Activated T-helper 17 cell treated with anti-CD3 and anti-CD28 coated beads, Interleukin-2, amount 50 U/mL, for 72 hours (primary cell): Measurements from ENCODE around the gene HSDL1. TPM values are rescaled to one million over a fixed set of nuclear protein-coding genes. Genes with fewer than 3 reads are reported as not detected.
A peak's percentile ranks its signal among the peaks of the same experiment; 100 is the strongest.
"Not testable (repeated sequence)": the region's sequence is repeated elsewhere in the genome, so short reads cannot be mapped to it uniquely, and the experiment has no call there.

Experiments
- ATAC-seq: fragments of 150-1000 bp; cut with Tn5 transposase; replicated peaks from 2 replicates; pipeline ENCODE4 v1.10.0; 2021; ENCODE audit warnings: mild to moderate bottlenecking, moderate library complexity
- H3K27ac Mint-ChIP-seq: one replicate; pipeline ENCODE4 v1.8.0; 2022; ENCODE audit warnings: mixed read lengths
- H3K27me3 Mint-ChIP-seq: one replicate; pipeline ENCODE4 v1.8.0; 2022; ENCODE audit warnings: mixed read lengths
- H3K36me3 Mint-ChIP-seq: one replicate; pipeline ENCODE4 v1.8.0; 2022; ENCODE audit warnings: low read depth, mild to moderate bottlenecking, mixed read lengths
- H3K4me1 Mint-ChIP-seq: one replicate; pipeline ENCODE4 v1.8.0; 2022; ENCODE audit warnings: mixed read lengths
- H3K4me3 Mint-ChIP-seq: one replicate; pipeline ENCODE4 v1.8.0; 2022; ENCODE audit warnings: mild to moderate bottlenecking, mixed read lengths
- H3K9me3 Mint-ChIP-seq: one replicate; pipeline ENCODE4 v1.8.0; 2022; ENCODE audit warnings: mixed read lengths
- total RNA-seq, 2 donors: library from RNA; stranded (reverse); gene quantifications; one replicate each; pipeline ENCODE4 v1.2.3, GENCODE V29; 2022

Gene HSDL1
- total RNA-seq, 2 donors from 2014 or later, result 9.9 to 14.6 TPM

GRCh38 chr16:84137769-84138357 lies 7.1 kb downstream of the HSDL1 start:
- Mint-ChIP-seq H3K4me1 (peaks cover 25% of the 10 kb centered on the region), H3K9me3 (no peaks in the 10 kb centered on the region)
- ATAC-seq, result no peak

GRCh38 chr16:84137287-84137686 lies 7.7 kb downstream of the HSDL1 start:
- no peak for ATAC-seq
- Mint-ChIP-seq H3K27ac (no peak overlapping the region), H3K36me3 (no peaks in the 10 kb centered on the region), H3K4me3 (no peak overlapping the region), H3K9me3 (no peaks in the 10 kb centered on the region), H3K27me3 (no peaks in the 10 kb centered on the region), H3K4me1 (peaks cover 24% of the 10 kb centered on the region)

More at GRCh38 chr16:84137769-84138357, 7.1 kb downstream of the HSDL1 start:
- H3K27ac Mint-ChIP-seq, result no peak overlapping the region
- no peak overlapping the region for H3K4me3 Mint-ChIP-seq
- H3K27me3 Mint-ChIP-seq, result no peaks in the 10 kb centered on the region
- H3K36me3 Mint-ChIP-seq, result no peaks in the 10 kb centered on the region

- Mint-ChIP-seq H3K36me3 (no peaks in the 10 kb centered on the region), H3K27ac (no peak overlapping the region), H3K27me3 (no peaks in the 10 kb centered on the region), H3K4me1 (peaks cover 24% of the 10 kb centered on the region), H3K4me3 (no peak overlapping the region), H3K9me3 (no peaks in the 10 kb centered on the region)
- no peak for ATAC-seq
Observed at GRCh38 chr16:84136331-84137125, 8.4 kb downstream of the HSDL1 start.

- Mint-ChIP-seq H3K27ac (no peak overlapping the region), H3K4me1 (peaks cover 11% of the 10 kb centered on the region), H3K9me3 (no peaks in the 10 kb centered on the region), H3K27me3 (no peaks in the 10 kb centered on the region), H3K4me3 (no peak overlapping the region), H3K36me3 (peaks cover 35% of the 10 kb centered on the region)
- no peak for ATAC-seq
Observed at GRCh38 chr16:84132527-84133285, 12.3 kb downstream of the HSDL1 start.

- Mint-ChIP-seq H3K4me3 (no peak overlapping the region), H3K9me3 (no peaks in the 10 kb centered on the region), H3K27me3 (no peaks in the 10 kb centered on the region), H3K36me3 (peaks cover 44% of the 10 kb centered on the region), H3K4me1 (peaks cover 2% of the 10 kb centered on the region), H3K27ac (no peak overlapping the region)
- no peak for ATAC-seq
Observed at GRCh38 chr16:84131117-84131516, 13.9 kb downstream of the HSDL1 start.

- Mint-ChIP-seq H3K27ac (no peak overlapping the region), H3K4me1 (no peaks in the 10 kb centered on the region), H3K9me3 (no peaks in the 10 kb centered on the region), H3K27me3 (no peaks in the 10 kb centered on the region), H3K4me3 (no peak overlapping the region), H3K36me3 (peaks cover 47% of the 10 kb centered on the region)
- ATAC-seq, result no peak
Observed at GRCh38 chr16:84124257-84125073, 20.5 kb downstream of the HSDL1 start.

GRCh38 chr16:84121007-84121406 lies 24.0 kb downstream of the HSDL1 start:
- Mint-ChIP-seq H3K36me3 (peaks cover 20% of the 10 kb centered on the region), H3K27ac (no peak overlapping the region), H3K4me3 (no peak overlapping the region), H3K9me3 (no peaks in the 10 kb centered on the region), H3K4me1 (no peaks in the 10 kb centered on the region), H3K27me3 (no peaks in the 10 kb centered on the region)
- no peak for ATAC-seq

GRCh38 chr16:84120023-84120422 lies 25.0 kb downstream of the HSDL1 start:
- Mint-ChIP-seq H3K4me3 (no peak overlapping the region), H3K9me3 (no peaks in the 10 kb centered on the region), H3K4me1 (no peaks in the 10 kb centered on the region), H3K27me3 (no peaks in the 10 kb centered on the region), H3K27ac (no peak overlapping the region), H3K36me3 (peaks cover 18% of the 10 kb centered on the region)
- no peak for ATAC-seq

- peaks cover 16% of the 10 kb centered on the region for H3K36me3 Mint-ChIP-seq
- H3K4me3 Mint-ChIP-seq, result no peak overlapping the region
- no peaks in the 10 kb centered on the region for H3K9me3 Mint-ChIP-seq
- no peak overlapping the region for H3K27ac Mint-ChIP-seq
- no peak for ATAC-seq
- no peaks in the 10 kb centered on the region for H3K27me3 Mint-ChIP-seq
- H3K4me1 Mint-ChIP-seq, result no peaks in the 10 kb centered on the region
Observed at GRCh38 chr16:84119368-84119767, 25.6 kb downstream of the HSDL1 start.

- not testable (repeated sequence) for ATAC-seq, H3K27me3 Mint-ChIP-seq, H3K9me3 Mint-ChIP-seq, H3K36me3 Mint-ChIP-seq, H3K27ac Mint-ChIP-seq, H3K4me1 Mint-ChIP-seq
- peak overlapping the region; percentile 95 for H3K4me3 Mint-ChIP-seq
Observed at GRCh38 chr16:84118315-84118714, 26.7 kb downstream of the HSDL1 start.

- no peak for ATAC-seq
- Mint-ChIP-seq H3K36me3 (peaks cover 1% of the 10 kb centered on the region), H3K27ac (peak overlapping the region; percentile 88), H3K27me3 (no peaks in the 10 kb centered on the region), H3K9me3 (no peaks in the 10 kb centered on the region), H3K4me3 (peak overlapping the region; percentile 95), H3K4me1 (no peaks in the 10 kb centered on the region)
Observed at GRCh38 chr16:84117494-84117843, 27.5 kb downstream of the HSDL1 start.

GRCh38 chr16:84116720-84117493 lies 28.1 kb downstream of the HSDL1 start, which contains the start of gene MBTPS1:
Gene MBTPS1 (minus strand): TSS chr16:84116942. CDS start chr16:84101783, 15,159 bp downstream.
- peak; percentile 94 for ATAC-seq
- Mint-ChIP-seq H3K36me3 (peaks cover 2% of the 10 kb centered on the region), H3K4me3 (peak within 1 kb of the TSS; percentile 95), H3K27me3 (no peaks in the 10 kb centered on the region), H3K4me1 (no peaks in the 10 kb centered on the region), H3K27ac (peak within 1 kb of the TSS; percentile 97), H3K9me3 (no peaks in the 10 kb centered on the region)

GRCh38 chr16:84115919-84116719 lies 28.9 kb downstream of the HSDL1 start:
- ATAC-seq, result peak; percentile 57
- Mint-ChIP-seq H3K4me3 (peak overlapping the region; percentile 95), H3K9me3 (no peaks in the 10 kb centered on the region), H3K27me3 (no peaks in the 10 kb centered on the region), H3K4me1 (peaks cover under 1% of the 10 kb centered on the region), H3K27ac (peak overlapping the region; percentile 97), H3K36me3 (peaks cover 9% of the 10 kb centered on the region)
